Neural cell (in vitro differentiated cells): Measurements from ENCODE around the gene CAPN5. TPM values are rescaled to one million over a fixed set of nuclear protein-coding genes. Genes with fewer than 3 reads are reported as not detected.

Experiments used
- H2AFZ ChIP-seq: fragments of 200-600, 300-800 bp; sonication (generic), shearing (Covaris generic); 2 replicates; pipeline ENCODE4 v1.6.0; 2014; ENCODE audit warnings: low read depth, mild to moderate bottlenecking, antibody characterized with exemption, low read length, moderate library complexity
- H3F3A ChIP-seq: fragments of 200-600 bp; shearing (Covaris generic); 2 replicates; pipeline ENCODE4 v1.6.1; 2016; ENCODE audit warnings: mild to moderate bottlenecking, moderate library complexity, mixed read lengths, antibody characterized with exemption, low read length; ENCODE audit not compliant: insufficient read depth, poor library complexity, severe bottlenecking
- H3K27ac ChIP-seq: fragments of 200-600, 300-800 bp; sonication (generic), shearing (Covaris generic); 2 replicates; pipeline ENCODE4 v1.5.1; 2014; ENCODE audit warnings: mild to moderate bottlenecking, low read length, moderate library complexity
- H3K27me3 ChIP-seq: fragments of 300-800, 200-600 bp; sonication (generic), shearing (Covaris generic); 2 replicates; pipeline ENCODE4 v1.6.0; 2014; ENCODE audit warnings: mild to moderate bottlenecking, low read depth, low read length, moderate library complexity; ENCODE audit not compliant: insufficient read depth
- H3K36me3 ChIP-seq: fragments of 300-800, 200-600 bp; sonication (generic), shearing (Covaris generic); 2 replicates; pipeline ENCODE4 v1.5.1; 2014; ENCODE audit warnings: mild to moderate bottlenecking, antibody characterized with exemption, low read length, moderate library complexity; ENCODE audit not compliant: insufficient read depth
- H3K4me2 ChIP-seq: fragments of 300-800, 200-600 bp; sonication (generic), shearing (Covaris generic); 2 replicates; pipeline ENCODE4 v1.6.0; 2014; ENCODE audit warnings: mild to moderate bottlenecking, low read length
- H3K4me3 ChIP-seq: fragments of 300-800, 200-600 bp; sonication (generic), shearing (Covaris generic); 2 replicates; pipeline ENCODE4 v1.5.1; 2014; ENCODE audit warnings: mild to moderate bottlenecking, low read length, moderate library complexity
- H3K79me2 ChIP-seq: fragments of 200-600 bp; shearing (Covaris generic); replicated peaks from 2 replicates; pipeline ENCODE4 v1.6.0; 2014; ENCODE audit warnings: mild to moderate bottlenecking, low read length, moderate library complexity; ENCODE audit not compliant: insufficient read depth
- H3K9ac ChIP-seq: fragments of 300-800, 200-600 bp; sonication (generic), shearing (Covaris generic); 2 replicates; pipeline ENCODE4 v1.6.1; 2016; ENCODE audit warnings: mild to moderate bottlenecking, low read length, mixed read lengths
- H3K9me2 ChIP-seq: fragments of 200-600 bp; shearing (Covaris generic); 2 replicates; pipeline ENCODE4 v1.6.1; 2016; ENCODE audit warnings: mild to moderate bottlenecking, low read length, mixed read lengths; ENCODE audit not compliant: insufficient read depth
- H3K9me3 ChIP-seq: fragments of 200-600, 300-800 bp; sonication (generic), shearing (Covaris generic); 2 replicates; pipeline ENCODE4 v1.6.1; 2016; ENCODE audit warnings: mild to moderate bottlenecking, mixed run types, low read length, moderate library complexity, mixed read lengths
- H4K20me1 ChIP-seq: fragments of 200-600 bp; shearing (Covaris generic); 2 replicates; pipeline ENCODE4 v1.6.1; 2016; ENCODE audit warnings: mild to moderate bottlenecking, mixed run types; ENCODE audit not compliant: insufficient read depth
- CTCF ChIP-seq: fragments of 450-650 bp; IDR thresholded peaks from 2 replicates; pipeline ENCODE4 v1.5.1; 2014; ENCODE audit warnings: antibody characterized with exemption, mild to moderate bottlenecking, moderate library complexity; ENCODE audit not compliant: poor library complexity, severe bottlenecking
- EP300 ChIP-seq: fragments of 450-650 bp; conservative IDR thresholded peaks from 2 replicates; pipeline ENCODE4 v1.6.1; 2014; ENCODE audit warnings: antibody characterized with exemption, mild to moderate bottlenecking, moderate library complexity; ENCODE audit not compliant: poor library complexity, severe bottlenecking
- EZH2 ChIP-seq: fragments of 200-600, 300-800 bp; shearing (Covaris generic), sonication (generic); IDR thresholded peaks from 2 replicates; pipeline ENCODE4 v1.6.1; 2014; ENCODE audit warnings: antibody characterized with exemption, low read length, borderline replicate concordance, mild to moderate bottlenecking; ENCODE audit not compliant: insufficient read depth, poor library complexity, severe bottlenecking
- MXI1 ChIP-seq: fragments of 450-650 bp; conservative IDR thresholded peaks from 2 replicates; pipeline ENCODE4 v1.6.1; 2014; ENCODE audit warnings: antibody characterized with exemption, mild to moderate bottlenecking; ENCODE audit not compliant: poor library complexity, severe bottlenecking
- POLR2AphosphoS5 ChIP-seq: IDR thresholded peaks from 2 replicates; pipeline ENCODE4 v1.6.1; 2012
- RAD21 ChIP-seq: fragments of 450-650 bp; conservative IDR thresholded peaks from 2 replicates; pipeline ENCODE4 v1.6.1; 2014; ENCODE audit warnings: antibody characterized with exemption, mild to moderate bottlenecking, moderate library complexity
- SMC3 ChIP-seq: fragments of 450-650 bp; conservative IDR thresholded peaks from 2 replicates; pipeline ENCODE4 v1.6.1; 2014; ENCODE audit warnings: antibody characterized with exemption, mild to moderate bottlenecking, moderate library complexity; ENCODE audit not compliant: poor library complexity
- TAF1 ChIP-seq: IDR thresholded peaks from 2 replicates; pipeline ENCODE4 v1.6.1; 2012; ENCODE audit warnings: low read depth
- polyA plus RNA-seq: library from polyadenylated mRNA; depleted of rRNA; stranded (reverse); fragments of >200 nt; gene quantifications from 2 replicates; pipeline ENCODE4 v1.2.3, GENCODE V29; 2014
- TF ChIP-seq, protein P1 (sequence below): IDR thresholded peaks from 2 replicates; pipeline ENCODE4 v1.6.1; 2012; ENCODE audit warnings: borderline replicate concordance

The CAPN5 gene
- polyA plus RNA-seq, 1 donor from 2014 or later = 20.5 TPM

- Histone ChIP-seq H3F3A (no peaks in the 10 kb centered on the region), H3K9me3 (no peaks in the 10 kb centered on the region)
These were observed 46.8 kb downstream of the CAPN5 start for GRCh38 chr11:77113382-77114088.

GRCh38 chr11:77114089-77114463, 47.3 kb downstream of the CAPN5 start:
- TF ChIP-seq CTCF = no peak
- TF ChIP-seq RAD21 = no peak
- no peak for TF ChIP-seq SMC3
- TF ChIP-seq MXI1 = no peak
- TF ChIP-seq TAF1 = no peak
- no peak for TF ChIP-seq POLR2AphosphoS5
- no peak for TF ChIP-seq EP300
- no peak for TF ChIP-seq EZH2
- TF ChIP-seq, protein P1, sequence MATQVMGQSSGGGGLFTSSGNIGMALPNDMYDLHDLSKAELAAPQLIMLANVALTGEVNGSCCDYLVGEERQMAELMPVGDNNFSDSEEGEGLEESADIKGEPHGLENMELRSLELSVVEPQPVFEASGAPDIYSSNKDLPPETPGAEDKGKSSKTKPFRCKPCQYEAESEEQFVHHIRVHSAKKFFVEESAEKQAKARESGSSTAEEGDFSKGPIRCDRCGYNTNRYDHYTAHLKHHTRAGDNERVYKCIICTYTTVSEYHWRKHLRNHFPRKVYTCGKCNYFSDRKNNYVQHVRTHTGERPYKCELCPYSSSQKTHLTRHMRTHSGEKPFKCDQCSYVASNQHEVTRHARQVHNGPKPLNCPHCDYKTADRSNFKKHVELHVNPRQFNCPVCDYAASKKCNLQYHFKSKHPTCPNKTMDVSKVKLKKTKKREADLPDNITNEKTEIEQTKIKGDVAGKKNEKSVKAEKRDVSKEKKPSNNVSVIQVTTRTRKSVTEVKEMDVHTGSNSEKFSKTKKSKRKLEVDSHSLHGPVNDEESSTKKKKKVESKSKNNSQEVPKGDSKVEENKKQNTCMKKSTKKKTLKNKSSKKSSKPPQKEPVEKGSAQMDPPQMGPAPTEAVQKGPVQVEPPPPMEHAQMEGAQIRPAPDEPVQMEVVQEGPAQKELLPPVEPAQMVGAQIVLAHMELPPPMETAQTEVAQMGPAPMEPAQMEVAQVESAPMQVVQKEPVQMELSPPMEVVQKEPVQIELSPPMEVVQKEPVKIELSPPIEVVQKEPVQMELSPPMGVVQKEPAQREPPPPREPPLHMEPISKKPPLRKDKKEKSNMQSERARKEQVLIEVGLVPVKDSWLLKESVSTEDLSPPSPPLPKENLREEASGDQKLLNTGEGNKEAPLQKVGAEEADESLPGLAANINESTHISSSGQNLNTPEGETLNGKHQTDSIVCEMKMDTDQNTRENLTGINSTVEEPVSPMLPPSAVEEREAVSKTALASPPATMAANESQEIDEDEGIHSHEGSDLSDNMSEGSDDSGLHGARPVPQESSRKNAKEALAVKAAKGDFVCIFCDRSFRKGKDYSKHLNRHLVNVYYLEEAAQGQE = no peak
- no peak overlapping the region for H3K4me2 ChIP-seq

More at GRCh38 chr11:77113382-77114088, 46.8 kb downstream of the CAPN5 start:
- TF ChIP-seq POLR2AphosphoS5 (no peak), RAD21 (peak; percentile 17)
- H3K9me2 ChIP-seq = no peaks in the 10 kb centered on the region
- no peaks in the 10 kb centered on the region for H4K20me1 ChIP-seq
- H2AFZ ChIP-seq = no peak overlapping the region
- H3K27me3 ChIP-seq = no peaks in the 10 kb centered on the region
- H3K27ac ChIP-seq = no peak overlapping the region
- H3K9ac ChIP-seq = no peak overlapping the region
- no peaks in the 10 kb centered on the region for H3K79me2 ChIP-seq
- no peak overlapping the region for H3K4me3 ChIP-seq
- no peak overlapping the region for H3K4me2 ChIP-seq
- no peaks in the 10 kb centered on the region for H3K36me3 ChIP-seq

DNA sequence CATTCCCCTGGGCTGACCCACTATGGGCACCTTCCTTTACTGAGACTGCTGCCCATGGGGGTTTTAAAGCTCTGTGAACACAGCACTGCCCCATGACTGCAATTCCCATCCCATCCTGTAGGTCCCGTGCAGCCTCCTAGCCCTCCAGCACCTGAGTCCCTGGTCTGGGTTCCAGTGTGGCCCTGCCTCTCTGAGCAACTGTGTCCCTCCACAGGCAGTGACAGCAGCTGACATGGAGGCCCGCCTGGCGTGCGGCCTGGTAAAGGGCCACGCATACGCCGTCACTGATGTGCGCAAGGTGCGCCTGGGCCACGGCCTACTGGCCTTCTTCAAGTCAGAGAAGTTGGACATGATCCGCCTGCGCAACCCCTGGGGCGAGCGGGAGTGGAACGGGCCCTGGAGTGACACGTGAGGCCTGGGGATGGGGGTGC, 48.4 kb downstream of the CAPN5 start:
- no peak overlapping the region for H3K9ac ChIP-seq
- no peaks in the 10 kb centered on the region for H4K20me1 ChIP-seq
- H3K36me3 ChIP-seq = no peaks in the 10 kb centered on the region
- no peaks in the 10 kb centered on the region for H3K79me2 ChIP-seq
- H3K4me2 ChIP-seq = no peak overlapping the region
- TF ChIP-seq SMC3 (no peak), EZH2 (no peak), RAD21 (no peak), MXI1 (no peak), POLR2AphosphoS5 (no peak), TAF1 (no peak), EP300 (no peak), CTCF (no peak)
- TF ChIP-seq, protein P1 = no peak
- no peak overlapping the region for H2AFZ ChIP-seq
- H3K27me3 ChIP-seq = no peaks in the 10 kb centered on the region
- no peaks in the 10 kb centered on the region for H3K9me3 ChIP-seq
- H3K27ac ChIP-seq = no peak overlapping the region
- no peak overlapping the region for H3K4me3 ChIP-seq
- no peaks in the 10 kb centered on the region for H3F3A ChIP-seq
- no peaks in the 10 kb centered on the region for H3K9me2 ChIP-seq

More at GRCh38 chr11:77114089-77114463, 47.3 kb downstream of the CAPN5 start:
- H3K27me3 ChIP-seq = no peaks in the 10 kb centered on the region
- no peaks in the 10 kb centered on the region for H3K36me3 ChIP-seq
- no peaks in the 10 kb centered on the region for H4K20me1 ChIP-seq
- H3K9me3 ChIP-seq = no peaks in the 10 kb centered on the region
- no peak overlapping the region for H3K27ac ChIP-seq
- no peak overlapping the region for H3K4me3 ChIP-seq
- no peak overlapping the region for H2AFZ ChIP-seq
- H3K79me2 ChIP-seq = no peaks in the 10 kb centered on the region
- H3K9me2 ChIP-seq = no peaks in the 10 kb centered on the region
- no peak overlapping the region for H3K9ac ChIP-seq
- no peaks in the 10 kb centered on the region for H3F3A ChIP-seq
